Hematopoietic multipotent progenitor cell treated with erythropoietin and hydrocortisone succinate and interleukin-3 and kit ligand, for 4 days (in vitro differentiated cells): Measurements from ENCODE around the gene TTC9.

Experiments used
- DNase-seq: peaks from one replicate; pipeline ENCODE4 v3.0.0-alpha.2; 2015

The TTC9 gene

DNA sequence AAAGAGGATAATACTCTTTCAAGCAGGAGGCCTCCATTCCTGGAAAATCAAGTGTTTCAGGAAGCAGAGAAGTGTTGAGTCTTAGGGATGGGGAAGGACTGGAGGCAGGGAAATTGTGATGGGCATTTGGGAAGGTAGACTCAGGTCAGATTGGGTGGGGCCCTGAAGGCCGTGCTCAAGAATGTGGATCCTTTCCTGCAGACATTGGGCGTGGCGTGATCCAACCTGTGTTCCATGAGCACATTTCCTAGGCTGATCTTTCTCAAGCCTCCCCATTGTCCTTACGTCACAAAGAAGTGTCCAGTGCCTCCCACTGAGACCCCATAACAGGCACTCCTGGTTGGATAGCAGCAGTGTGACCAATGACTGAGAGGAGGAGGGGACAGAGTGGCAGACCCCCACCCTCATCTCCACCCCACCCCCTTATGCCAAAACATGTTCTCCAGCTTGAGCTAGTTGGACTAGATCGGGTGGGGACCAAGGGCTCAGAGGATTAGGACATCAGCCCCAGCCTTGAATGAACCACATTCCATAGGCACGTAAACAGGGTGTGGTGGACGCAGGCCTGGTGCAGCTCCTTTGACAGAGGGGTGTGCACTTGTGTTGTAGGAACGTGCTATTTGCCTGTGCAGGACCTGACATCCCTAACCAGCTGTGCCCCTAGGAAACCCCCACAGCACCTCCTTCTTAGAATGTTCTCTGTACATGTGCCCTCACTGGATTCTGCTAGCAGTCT lies 76.8 kb downstream of the TTC9 start:
- DNase-seq, result no peak

GRCh38 chr14:70721542-70721941 lies 79.8 kb downstream of the TTC9 start:
- no peak for DNase-seq

DNA sequence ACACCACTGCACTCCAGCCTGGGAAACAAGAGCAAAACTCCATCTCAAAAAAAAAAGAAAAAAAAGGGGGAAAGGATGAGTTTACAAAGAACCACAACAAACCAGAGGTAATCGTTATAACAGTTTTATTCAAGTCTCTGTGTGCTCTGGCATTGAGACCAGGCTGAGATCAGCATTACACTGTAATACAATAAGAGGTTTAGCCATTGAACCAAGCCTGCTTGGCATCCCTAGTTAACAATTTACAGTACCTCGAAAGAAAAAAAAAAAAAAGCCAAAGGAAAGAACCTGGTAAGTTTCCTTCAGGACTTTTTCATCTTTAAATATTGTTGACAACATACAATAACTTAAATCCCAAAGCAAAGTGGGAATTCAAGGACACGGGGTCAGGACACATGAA lies 80.7 kb downstream of the TTC9 start:
- DNase-seq, result no peak

DNA sequence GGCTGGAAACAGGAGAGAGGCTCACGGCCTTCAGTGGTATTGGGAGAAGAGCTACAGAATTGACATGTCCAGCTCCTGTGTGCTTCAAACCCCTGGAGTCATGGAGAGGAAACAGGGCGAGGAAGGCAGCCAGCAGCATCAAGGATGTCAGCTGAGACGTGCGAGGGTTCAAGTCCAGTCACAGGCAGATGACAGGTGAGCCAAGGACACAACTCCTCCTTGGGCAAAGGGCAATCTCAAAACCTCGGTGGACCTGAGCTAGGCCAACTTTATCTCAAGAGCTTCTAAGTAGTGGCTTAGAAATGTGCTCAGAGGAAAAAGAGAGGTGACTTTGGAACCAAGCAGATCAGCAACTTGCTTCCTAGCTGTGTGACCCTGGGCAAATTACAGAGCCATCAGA lies 81.6 kb downstream of the TTC9 start:
- no peak for DNase-seq

DNA sequence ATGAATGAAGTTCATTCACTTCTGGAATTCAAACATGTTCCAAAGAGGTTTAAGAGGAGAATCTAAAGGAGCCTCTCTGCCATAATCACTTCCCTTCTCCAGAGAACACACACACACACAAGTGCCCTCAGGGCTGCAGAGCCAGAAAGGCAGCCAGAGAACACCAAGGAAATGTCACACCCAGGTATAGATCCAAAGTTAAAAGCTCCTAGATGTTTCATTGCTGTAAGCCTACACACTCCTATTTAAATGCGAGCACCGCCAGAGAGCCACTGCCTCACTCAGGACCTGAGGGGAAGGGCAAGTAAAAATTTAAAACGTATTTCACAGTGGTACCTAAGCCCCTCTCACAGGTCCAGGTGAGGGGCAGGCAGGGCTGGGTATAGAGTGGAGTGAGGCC lies 82.4 kb downstream of the TTC9 start:
- DNase-seq, result no peak

DNA sequence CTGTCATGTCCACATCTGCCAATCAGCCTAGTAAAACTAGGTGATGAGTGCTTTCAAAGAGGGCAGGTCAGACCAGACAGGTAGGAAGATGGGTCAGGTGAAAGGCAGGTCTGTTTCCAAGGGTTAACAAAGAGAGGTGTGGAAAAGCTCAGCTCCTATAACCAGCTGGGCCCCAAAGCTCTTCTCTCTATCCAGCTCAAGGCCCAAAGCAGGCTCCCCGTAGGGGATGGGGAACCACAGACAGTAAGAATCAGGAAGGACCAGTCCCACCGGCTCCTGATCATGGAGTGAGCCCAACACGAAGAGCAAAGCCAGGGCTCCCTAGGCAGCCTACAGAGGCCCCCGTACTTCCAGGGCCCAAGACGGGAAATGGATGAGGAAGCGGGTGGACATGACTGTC lies 83.2 kb downstream of the TTC9 start:
- no peak for DNase-seq
